Measurements from ENCODE around the gene CLN3. TPM values are rescaled to one million over a fixed set of nuclear protein-coding genes. Genes with fewer than 3 reads are reported as not detected.
A peak's percentile ranks its signal among the peaks of the same experiment; 100 is the strongest.
"Not testable (repeated sequence)": the region's sequence is repeated elsewhere in the genome, so short reads cannot be mapped to it uniquely, and the experiment has no call there.

The CLN3 gene
- total RNA-seq, 1 experiment from 2014 or later, result 16.0 TPM

GRCh38 chr16:28494121-28494851 is 2.4 kb upstream of the CLN3 start, which contains the start of gene APOBR:
APOBR (plus strand) TSS chr16:28494643; CDS start chr16:28494682, 39 bp downstream.
- no peak for DNase-seq (ENCODE audit: low read depth)

GRCh38 chr16:28492511-28492910 is 637 bp upstream of the CLN3 start:
- DNase-seq (ENCODE audit: low read depth), result no peak

GRCh38 chr16:28491230-28491969 is 474 bp downstream of the CLN3 start:
- DNase-seq (ENCODE audit: low read depth), result peak; percentile 36

- DNase-seq (ENCODE audit: low read depth), result no peak
Observed at GRCh38 chr16:28486266-28486665, 5.6 kb downstream of the CLN3 start.

GRCh38 chr16:28483361-28483760 is 8.5 kb downstream of the CLN3 start:
- not testable (repeated sequence) for DNase-seq (ENCODE audit: low read depth)

GRCh38 chr16:28482026-28482425 is 9.8 kb downstream of the CLN3 start:
- no peak for DNase-seq (ENCODE audit: low read depth)

- no peak for DNase-seq (ENCODE audit: low read depth)
Observed at GRCh38 chr16:28478506-28479180, 13.2 kb downstream of the CLN3 start.

GRCh38 chr16:28477311-28477920 is 14.5 kb downstream of the CLN3 start:
- no peak for DNase-seq (ENCODE audit: low read depth)

- no peak for DNase-seq (ENCODE audit: low read depth)
Observed at GRCh38 chr16:28475221-28475620, 16.7 kb downstream of the CLN3 start.

- DNase-seq (ENCODE audit: low read depth), result no peak
Observed at GRCh38 chr16:28473714-28474265, 18.1 kb downstream of the CLN3 start.

- DNase-seq (ENCODE audit: low read depth), result not testable (repeated sequence)
Observed at GRCh38 chr16:28447081-28447480, 44.8 kb downstream of the CLN3 start.

- DNase-seq (ENCODE audit: low read depth), result not testable (repeated sequence)
Observed at GRCh38 chr16:28446388-28446787, 45.5 kb downstream of the CLN3 start.

GRCh38 chr16:28443943-28444342 is 47.9 kb downstream of the CLN3 start:
- not testable (repeated sequence) for DNase-seq (ENCODE audit: low read depth)

- not testable (repeated sequence) for DNase-seq (ENCODE audit: low read depth)
Observed at GRCh38 chr16:28438899-28439298, 53.0 kb downstream of the CLN3 start.

GRCh38 chr16:28435340-28435739 is 56.5 kb downstream of the CLN3 start:
- DNase-seq (ENCODE audit: low read depth), result not testable (repeated sequence)

Other genes with a start within 250 kb of the CLN3 start
- gene SBK1, start 199.5 kb downstream of the CLN3 start, total RNA-seq (2014; rRNA removed; shearing (Covaris generic)), result not detected in 2 replicates
- 0.24 and 0.29 TPM in 2 replicates for gene NPIPB6, start 128.6 kb downstream of the CLN3 start, total RNA-seq (2014; rRNA removed; shearing (Covaris generic))
- 42.2 and 50.8 TPM in 2 replicates for gene EIF3CL, start 88.2 kb downstream of the CLN3 start, total RNA-seq (2014; rRNA removed; shearing (Covaris generic))
- not detected in 2 replicates for gene NPIPB7, start 19.7 kb downstream of the CLN3 start, total RNA-seq (2014; rRNA removed; shearing (Covaris generic))
- gene APOBR, start 2.6 kb upstream of the CLN3 start, total RNA-seq (2014; rRNA removed; shearing (Covaris generic)), result not detected in 2 replicates
- gene IL27, start 14.8 kb upstream of the CLN3 start, total RNA-seq (2014; rRNA removed; shearing (Covaris generic)), result not detected in 2 replicates
- gene NUPR1, start 46.9 kb upstream of the CLN3 start, total RNA-seq (2014; rRNA removed; shearing (Covaris generic)), result 5.8 and 10.9 TPM in 2 replicates
- 11.9 and 12.1 TPM in 2 replicates for gene SGF29, start 61.8 kb upstream of the CLN3 start, total RNA-seq (2014; rRNA removed; shearing (Covaris generic))
- gene SULT1A2, start 105.0 kb upstream of the CLN3 start, total RNA-seq (2014; rRNA removed; shearing (Covaris generic)), result not detected in 2 replicates
- gene SULT1A1, start 118.0 kb upstream of the CLN3 start, total RNA-seq (2014; rRNA removed; shearing (Covaris generic)), result not detected in 2 replicates
- not detected in 2 replicates for gene NPIPB8, start 146.0 kb upstream of the CLN3 start, total RNA-seq (2014; rRNA removed; shearing (Covaris generic))
- 27.7 and 80.9 TPM in 2 replicates for gene EIF3C, start 219.4 kb upstream of the CLN3 start, total RNA-seq (2014; rRNA removed; shearing (Covaris generic))